ENCODE data around the gene SLC25A13. TPM values are rescaled to one million over a fixed set of nuclear protein-coding genes. Genes with fewer than 3 reads are reported as not detected.

The SLC25A13 gene
- total RNA-seq, 2 donors from 2014 or later: 13.0 to 17.1 TPM

GRCh38 chr7:96188174-96188581, 133.7 kb downstream of the SLC25A13 start:
- Mint-ChIP-seq H3K4me3 (no peak overlapping the region), H3K4me1 (no peaks in the 10 kb centered on the region), H3K36me3 (ENCODE audit: low read depth) (peaks cover 3% of the 10 kb centered on the region), H3K27me3 (no peaks in the 10 kb centered on the region), H3K27ac (no peak overlapping the region)
- H3K9me3 ChIP-seq (ENCODE audit: control insufficient read depth, low read length, poor library complexity, severe bottlenecking): no peaks in the 10 kb centered on the region
- DNase-seq (no peak), ATAC-seq (no peak)

- H3K27ac Mint-ChIP-seq: no peak overlapping the region
Observed at GRCh38 chr7:96187735-96188134, 134.2 kb downstream of the SLC25A13 start.

GRCh38 chr7:96184783-96185182, 137.1 kb downstream of the SLC25A13 start:
- ATAC-seq (no peak), DNase-seq (no peak)
- Mint-ChIP-seq H3K27me3 (no peaks in the 10 kb centered on the region), H3K4me3 (no peak overlapping the region), H3K4me1 (no peaks in the 10 kb centered on the region), H3K27ac (no peak overlapping the region), H3K36me3 (ENCODE audit: low read depth) (peaks cover 9% of the 10 kb centered on the region)
- no peaks in the 10 kb centered on the region for H3K9me3 ChIP-seq (ENCODE audit: control insufficient read depth, low read length, poor library complexity, severe bottlenecking)

More at GRCh38 chr7:96187735-96188134, 134.2 kb downstream of the SLC25A13 start:
- Mint-ChIP-seq H3K27me3 (no peaks in the 10 kb centered on the region), H3K36me3 (ENCODE audit: low read depth) (peaks cover 7% of the 10 kb centered on the region), H3K4me1 (no peaks in the 10 kb centered on the region), H3K4me3 (no peak overlapping the region)
- ATAC-seq: no peak
- H3K9me3 ChIP-seq (ENCODE audit: control insufficient read depth, low read length, poor library complexity, severe bottlenecking): no peaks in the 10 kb centered on the region
- DNase-seq: no peak

- Mint-ChIP-seq H3K4me1 (no peaks in the 10 kb centered on the region), H3K27me3 (no peaks in the 10 kb centered on the region), H3K36me3 (ENCODE audit: low read depth) (peaks cover 11% of the 10 kb centered on the region), H3K27ac (no peak overlapping the region), H3K4me3 (no peak overlapping the region)
- H3K9me3 ChIP-seq (ENCODE audit: control insufficient read depth, low read length, poor library complexity, severe bottlenecking): no peaks in the 10 kb centered on the region
- no peak for ATAC-seq
- DNase-seq: no peak
Observed at GRCh38 chr7:96183163-96183670, 138.7 kb downstream of the SLC25A13 start.

- no peaks in the 10 kb centered on the region for H3K4me1 Mint-ChIP-seq
- DNase-seq: no peak
- H3K27me3 Mint-ChIP-seq: no peaks in the 10 kb centered on the region
- H3K4me3 Mint-ChIP-seq: no peak overlapping the region
- ATAC-seq: no peak
- no peaks in the 10 kb centered on the region for H3K9me3 ChIP-seq (ENCODE audit: control insufficient read depth, low read length, poor library complexity, severe bottlenecking)
- H3K36me3 Mint-ChIP-seq (ENCODE audit: low read depth): peaks cover 12% of the 10 kb centered on the region
- H3K27ac Mint-ChIP-seq: no peak overlapping the region
Observed at GRCh38 chr7:96182424-96183158, 139.3 kb downstream of the SLC25A13 start.

- no peak for ATAC-seq
- DNase-seq: no peak
- no peaks in the 10 kb centered on the region for H3K9me3 ChIP-seq (ENCODE audit: control insufficient read depth, low read length, poor library complexity, severe bottlenecking)
- H3K4me1 Mint-ChIP-seq: no peaks in the 10 kb centered on the region
- peaks cover 13% of the 10 kb centered on the region for H3K36me3 Mint-ChIP-seq (ENCODE audit: low read depth)
- no peaks in the 10 kb centered on the region for H3K27me3 Mint-ChIP-seq
- no peak overlapping the region for H3K27ac Mint-ChIP-seq
- no peak overlapping the region for H3K4me3 Mint-ChIP-seq
Observed at GRCh38 chr7:96181174-96181573, 140.7 kb downstream of the SLC25A13 start.

- no peaks in the 10 kb centered on the region for H3K27me3 Mint-ChIP-seq
- no peak overlapping the region for H3K27ac Mint-ChIP-seq
- ATAC-seq: no peak
- no peak overlapping the region for H3K4me3 Mint-ChIP-seq
- no peaks in the 10 kb centered on the region for H3K9me3 ChIP-seq (ENCODE audit: control insufficient read depth, low read length, poor library complexity, severe bottlenecking)
- peaks cover 16% of the 10 kb centered on the region for H3K36me3 Mint-ChIP-seq (ENCODE audit: low read depth)
- DNase-seq: no peak
- H3K4me1 Mint-ChIP-seq: no peaks in the 10 kb centered on the region
Observed at GRCh38 chr7:96179837-96180236, 142.1 kb downstream of the SLC25A13 start.

GRCh38 chr7:96179341-96179740, 142.6 kb downstream of the SLC25A13 start:
- peaks cover 13% of the 10 kb centered on the region for H3K36me3 Mint-ChIP-seq (ENCODE audit: low read depth)

GRCh38 chr7:96178581-96178980, 143.3 kb downstream of the SLC25A13 start:
- Mint-ChIP-seq H3K36me3 (ENCODE audit: low read depth) (peaks cover 13% of the 10 kb centered on the region), H3K27me3 (no peaks in the 10 kb centered on the region), H3K4me1 (no peaks in the 10 kb centered on the region), H3K4me3 (no peak overlapping the region), H3K27ac (no peak overlapping the region)
- no peak for DNase-seq
- H3K9me3 ChIP-seq (ENCODE audit: control insufficient read depth, low read length, poor library complexity, severe bottlenecking): no peaks in the 10 kb centered on the region
- ATAC-seq: no peak

More at GRCh38 chr7:96179341-96179740, 142.6 kb downstream of the SLC25A13 start:
- H3K9me3 ChIP-seq (ENCODE audit: control insufficient read depth, low read length, poor library complexity, severe bottlenecking): no peaks in the 10 kb centered on the region
- no peak for DNase-seq
- Mint-ChIP-seq H3K27me3 (no peaks in the 10 kb centered on the region), H3K4me3 (no peak overlapping the region), H3K4me1 (no peaks in the 10 kb centered on the region), H3K27ac (no peak overlapping the region)
- ATAC-seq: no peak

- Mint-ChIP-seq H3K4me3 (no peak overlapping the region), H3K27ac (no peak overlapping the region), H3K4me1 (no peaks in the 10 kb centered on the region), H3K36me3 (ENCODE audit: low read depth) (peaks cover 7% of the 10 kb centered on the region), H3K27me3 (no peaks in the 10 kb centered on the region)
- no peak for ATAC-seq
- DNase-seq: no peak
- H3K9me3 ChIP-seq (ENCODE audit: control insufficient read depth, low read length, poor library complexity, severe bottlenecking): no peaks in the 10 kb centered on the region
Observed at GRCh38 chr7:96177353-96177752, 144.5 kb downstream of the SLC25A13 start.

GRCh38 chr7:96174812-96175211, 147.1 kb downstream of the SLC25A13 start:
- Mint-ChIP-seq H3K36me3 (ENCODE audit: low read depth) (peaks cover 7% of the 10 kb centered on the region), H3K27ac (peak overlapping the region; percentile 71), H3K27me3 (no peaks in the 10 kb centered on the region), H3K4me3 (no peak overlapping the region), H3K4me1 (no peaks in the 10 kb centered on the region)
- DNase-seq (no peak), ATAC-seq (no peak)
- H3K9me3 ChIP-seq (ENCODE audit: control insufficient read depth, low read length, poor library complexity, severe bottlenecking): no peaks in the 10 kb centered on the region

- Mint-ChIP-seq H3K27me3 (no peaks in the 10 kb centered on the region), H3K27ac (no peak overlapping the region), H3K4me3 (no peak overlapping the region), H3K4me1 (no peaks in the 10 kb centered on the region), H3K36me3 (ENCODE audit: low read depth) (peaks cover 5% of the 10 kb centered on the region)
- ATAC-seq: no peak
- DNase-seq: no peak
- H3K9me3 ChIP-seq (ENCODE audit: control insufficient read depth, low read length, poor library complexity, severe bottlenecking): no peaks in the 10 kb centered on the region
Observed at GRCh38 chr7:96173781-96174180, 148.1 kb downstream of the SLC25A13 start.

GRCh38 chr7:96169439-96169838, 152.5 kb downstream of the SLC25A13 start:
- Mint-ChIP-seq H3K4me3 (no peak overlapping the region), H3K4me1 (no peaks in the 10 kb centered on the region), H3K36me3 (ENCODE audit: low read depth) (peaks cover 6% of the 10 kb centered on the region), H3K27ac (no peak overlapping the region), H3K27me3 (no peaks in the 10 kb centered on the region)
- no peaks in the 10 kb centered on the region for H3K9me3 ChIP-seq (ENCODE audit: control insufficient read depth, low read length, poor library complexity, severe bottlenecking)
- DNase-seq (no peak), ATAC-seq (no peak)

GRCh38 chr7:96167424-96167823, 154.5 kb downstream of the SLC25A13 start:
- DNase-seq (no peak), ATAC-seq (no peak)
- peaks cover 6% of the 10 kb centered on the region for H3K36me3 Mint-ChIP-seq (ENCODE audit: low read depth)
- no peaks in the 10 kb centered on the region for H3K4me1 Mint-ChIP-seq
- no peaks in the 10 kb centered on the region for H3K9me3 ChIP-seq (ENCODE audit: control insufficient read depth, low read length, poor library complexity, severe bottlenecking)
- H3K4me3 Mint-ChIP-seq: no peak overlapping the region
- no peaks in the 10 kb centered on the region for H3K27me3 Mint-ChIP-seq
- H3K27ac Mint-ChIP-seq: no peak overlapping the region
